GM06990 (cell line): ENCODE results near the gene RALA.

Experiments
- DNase-seq: peaks from one replicate; pipeline ENCODE4 v3.0.0-alpha.2; 2011; ENCODE audit not compliant: insufficient read length; ENCODE audit errors: extremely low read depth
- H3K27me3 ChIP-seq: replicated peaks from 2 replicates; pipeline ENCODE4 v1.6.0; 2011; ENCODE audit warnings: low read length; ENCODE audit not compliant: control insufficient read depth, insufficient read depth
- H3K36me3 ChIP-seq: 2 replicates; pipeline ENCODE4 v1.5.1; 2011; ENCODE audit warnings: low read length; ENCODE audit not compliant: control insufficient read depth, insufficient read depth
- H3K4me3 ChIP-seq: replicated peaks from 2 replicates; pipeline ENCODE4 v1.5.1; 2011; ENCODE audit warnings: low read depth, mild to moderate bottlenecking, control low read depth, low read length
- CTCF ChIP-seq: IDR thresholded peaks from 2 replicates; pipeline ENCODE4 v1.5.1; 2011; ENCODE audit warnings: low read length, control low read depth, mild to moderate bottlenecking, inconsistent platforms; ENCODE audit not compliant: insufficient read depth, poor library complexity, severe bottlenecking

RALA gene

DNA sequence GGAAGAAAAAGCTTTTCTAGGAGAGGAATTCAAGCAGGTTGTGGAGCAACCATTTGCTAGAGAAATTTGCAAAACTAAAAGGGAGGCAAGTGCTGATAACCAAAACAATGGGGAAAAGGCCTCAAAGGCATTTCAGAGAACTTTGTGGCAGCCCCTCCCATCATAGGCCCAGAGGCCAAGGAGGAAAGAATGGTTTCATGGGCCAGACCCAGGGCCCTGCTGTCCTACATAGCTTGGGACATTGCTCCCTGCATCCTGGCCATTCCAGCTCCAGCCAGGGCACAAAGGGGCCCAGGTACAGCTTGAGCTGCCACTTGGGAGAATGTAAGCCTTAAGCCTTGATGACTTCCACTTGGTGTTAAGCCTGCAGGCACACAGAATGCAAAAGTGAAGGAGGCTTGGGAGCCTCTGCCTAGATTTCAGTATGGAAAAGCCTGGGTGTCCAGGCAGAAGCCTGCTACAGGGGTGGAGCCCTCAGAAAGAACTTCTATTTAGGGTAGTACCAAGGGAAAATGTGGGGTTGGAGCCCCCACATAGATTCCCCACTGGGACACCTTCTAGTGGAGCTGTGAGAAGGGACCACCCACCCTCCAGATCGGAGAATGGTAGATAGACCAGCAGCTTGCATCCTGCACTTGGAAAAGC is 91.2 kb downstream of the RALA start:
- Histone ChIP-seq H3K27me3 (no peaks in the 10 kb centered on the region), H3K4me3 (no peak overlapping the region), H3K36me3 (no peaks in the 10 kb centered on the region)
- DNase-seq = no peak
- TF ChIP-seq CTCF = no peak

DNA sequence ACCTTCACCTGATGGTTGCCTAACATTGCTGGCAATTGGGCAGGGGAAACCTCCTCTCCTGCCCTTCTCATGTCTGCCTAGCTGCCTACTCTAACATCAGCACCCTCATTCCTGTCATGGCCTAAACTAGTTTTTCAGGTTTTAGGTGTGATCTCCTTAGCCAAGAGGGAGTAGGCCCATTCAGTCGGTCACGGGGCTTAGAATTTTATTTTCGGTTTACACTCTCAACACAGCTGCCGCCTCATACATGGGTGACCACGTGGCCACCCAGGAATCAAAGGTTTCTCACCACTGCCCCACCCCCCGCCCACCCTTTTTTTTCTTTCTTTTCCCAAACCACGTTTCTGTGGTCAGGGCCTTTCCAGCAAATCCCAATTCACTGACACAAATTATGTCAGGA is 97.2 kb downstream of the RALA start:
- TF ChIP-seq CTCF = no peak
- H3K27me3 ChIP-seq = no peaks in the 10 kb centered on the region
- H3K36me3 ChIP-seq = no peaks in the 10 kb centered on the region
- no peak for DNase-seq
- H3K4me3 ChIP-seq = no peak overlapping the region

DNA sequence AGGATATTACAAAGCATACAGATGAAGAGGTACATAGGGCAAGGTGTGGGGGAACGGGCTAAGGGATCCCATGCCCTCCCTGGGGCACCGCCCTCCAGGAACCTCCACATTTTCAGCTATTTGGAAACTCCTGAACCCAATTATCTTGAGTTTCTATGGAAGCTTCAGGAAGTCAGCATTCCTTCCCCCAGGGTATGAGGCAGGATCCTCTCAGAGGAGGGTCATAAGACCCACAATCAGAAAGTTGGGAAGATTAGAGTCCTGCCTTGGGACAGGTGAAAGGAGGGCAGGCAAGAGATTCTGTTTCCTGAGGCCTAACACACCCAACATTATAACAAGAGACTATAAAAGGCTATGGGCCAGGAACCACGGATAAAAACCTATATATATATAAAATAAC is 98.0 kb downstream of the RALA start:
- no peak for TF ChIP-seq CTCF
- Histone ChIP-seq H3K4me3 (no peak overlapping the region), H3K27me3 (no peaks in the 10 kb centered on the region), H3K36me3 (no peaks in the 10 kb centered on the region)
- DNase-seq = no peak

- TF ChIP-seq CTCF = no peak
- no peak for DNase-seq
- no peaks in the 10 kb centered on the region for H3K36me3 ChIP-seq
- H3K4me3 ChIP-seq = no peak overlapping the region
- H3K27me3 ChIP-seq = no peaks in the 10 kb centered on the region
These were observed 98.7 kb downstream of the RALA start for GRCh38 chr7:39721919-39722597.

GRCh38 chr7:39727231-39728012 is 104.0 kb downstream of the RALA start:
- Histone ChIP-seq H3K36me3 (no peaks in the 10 kb centered on the region), H3K27me3 (no peaks in the 10 kb centered on the region), H3K4me3 (no peak overlapping the region)
- TF ChIP-seq CTCF = no peak
- no peak for DNase-seq
